Ascending aorta (tissue), 2 donors: ENCODE data around the gene PLCG2. TPM values are rescaled to one million over a fixed set of nuclear protein-coding genes. Genes with fewer than 3 reads are reported as not detected.

ENCODE experiments used
- DNase-seq, 2 donors: peaks; one replicate each; pipeline ENCODE4 v3.0.0-alpha.2; 2019; ENCODE audit warnings: low spot score in 2 of 2
- H3K27ac ChIP-seq, 2 donors: fragments of 200-600 bp; sonication (generic); one replicate each; pipeline ENCODE4 v1.5.1; 2016 to 2017; ENCODE audit warnings: mild to moderate bottlenecking in 1 of 2
- H3K27me3 ChIP-seq: fragments of 200-600 bp; sonication (generic); one replicate; pipeline ENCODE4 v1.5.1; 2017
- H3K36me3 ChIP-seq, 2 donors: fragments of 200-600 bp; sonication (generic); one replicate each; pipeline ENCODE4 v1.5.1; 2016
- H3K4me1 ChIP-seq, 2 donors: fragments of 200-600 bp; sonication (generic); one replicate each; pipeline ENCODE4 v1.5.1; 2016 to 2017; ENCODE audit warnings: mild to moderate bottlenecking in 1 of 2
- H3K4me3 ChIP-seq, 2 donors: fragments of 200-600 bp; sonication (generic); one replicate each; pipeline ENCODE4 v1.5.1; 2016 to 2017; ENCODE audit warnings: mild to moderate bottlenecking in 1 of 2
- H3K9me3 ChIP-seq, 2 donors: fragments of 200-600 bp; sonication (generic); one replicate each; pipeline ENCODE4 v1.5.1; 2016
- intact Hi-C: fragments of 100-400 bp; cut with DNase I; formaldehyde crosslinking; loops from one replicate; pipeline ENCODE4 v1.15.1; 2023
- total RNA-seq: library from RNA; depleted of rRNA; stranded (reverse); fragments of >200 nt; gene quantifications from one replicate; pipeline ENCODE4 v1.1.0, GENCODE V29; 2016
- TF ChIP-seq, protein P1 (sequence below), 3 experiments: fragments of 200-600 bp in 2 of 3; fragments of 450-650 bp in 1 of 3; sonication (generic) in 2 of 3; IDR thresholded peaks; one replicate each; pipeline ENCODE4 v1.5.1; 2016 to 2019; ENCODE audit warnings: antibody characterized with exemption in 3 of 3, mild to moderate bottlenecking in 1 of 3, moderate library complexity in 1 of 3

Gene PLCG2
- total RNA-seq, 1 donor from 2014 or later: 34.2 TPM

DNA sequence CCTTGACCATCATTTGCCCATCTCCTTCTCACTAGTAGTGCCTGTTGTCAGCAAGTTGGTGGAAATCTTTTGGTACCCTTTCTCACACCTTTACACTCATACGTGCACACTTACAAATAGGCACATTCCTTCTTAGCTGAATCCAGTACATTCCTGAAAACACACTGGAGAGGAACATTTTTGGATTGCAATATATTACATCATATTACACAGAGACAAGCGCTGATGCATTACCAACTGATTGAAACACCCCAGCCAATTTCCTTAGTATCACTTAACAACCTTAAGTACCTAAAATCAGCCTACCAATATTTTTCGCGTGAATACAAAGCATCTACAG lies 64.1 kb downstream of the PLCG2 start:
- intact Hi-C loops: no loop called here
- no peaks in the 10 kb centered on the region for H3K27me3 ChIP-seq
- H3K4me1 ChIP-seq: no peaks in the 10 kb centered on the region
- no peak overlapping the region for H3K27ac ChIP-seq
- TF ChIP-seq, protein P1, sequence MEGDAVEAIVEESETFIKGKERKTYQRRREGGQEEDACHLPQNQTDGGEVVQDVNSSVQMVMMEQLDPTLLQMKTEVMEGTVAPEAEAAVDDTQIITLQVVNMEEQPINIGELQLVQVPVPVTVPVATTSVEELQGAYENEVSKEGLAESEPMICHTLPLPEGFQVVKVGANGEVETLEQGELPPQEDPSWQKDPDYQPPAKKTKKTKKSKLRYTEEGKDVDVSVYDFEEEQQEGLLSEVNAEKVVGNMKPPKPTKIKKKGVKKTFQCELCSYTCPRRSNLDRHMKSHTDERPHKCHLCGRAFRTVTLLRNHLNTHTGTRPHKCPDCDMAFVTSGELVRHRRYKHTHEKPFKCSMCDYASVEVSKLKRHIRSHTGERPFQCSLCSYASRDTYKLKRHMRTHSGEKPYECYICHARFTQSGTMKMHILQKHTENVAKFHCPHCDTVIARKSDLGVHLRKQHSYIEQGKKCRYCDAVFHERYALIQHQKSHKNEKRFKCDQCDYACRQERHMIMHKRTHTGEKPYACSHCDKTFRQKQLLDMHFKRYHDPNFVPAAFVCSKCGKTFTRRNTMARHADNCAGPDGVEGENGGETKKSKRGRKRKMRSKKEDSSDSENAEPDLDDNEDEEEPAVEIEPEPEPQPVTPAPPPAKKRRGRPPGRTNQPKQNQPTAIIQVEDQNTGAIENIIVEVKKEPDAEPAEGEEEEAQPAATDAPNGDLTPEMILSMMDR (IDR thresholded peaks at IDR 0.05): no peak
- H3K9me3 ChIP-seq: no peaks in the 10 kb centered on the region
- no peaks in the 10 kb centered on the region for H3K36me3 ChIP-seq
- no peak overlapping the region for H3K4me3 ChIP-seq
- no peak for DNase-seq

DNA sequence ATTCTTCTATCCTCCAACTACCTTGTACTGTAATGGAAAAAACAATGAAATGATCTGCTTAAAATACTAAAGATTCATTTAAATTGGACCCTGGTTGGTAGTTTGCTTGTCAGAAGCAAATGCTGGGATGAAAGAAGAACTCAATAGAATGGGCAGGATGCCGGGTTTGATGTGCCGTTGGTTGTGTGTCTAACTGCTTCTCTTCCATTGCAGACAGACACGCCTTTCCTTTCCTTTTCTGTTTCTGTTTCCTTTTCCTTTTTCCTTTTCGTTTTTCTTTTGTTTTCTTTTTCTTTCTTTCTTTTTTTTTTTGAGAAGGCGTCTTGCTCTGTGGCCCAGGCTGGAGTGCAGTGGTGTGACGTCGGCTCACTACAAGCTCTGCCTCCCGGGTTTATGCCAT lies 64.6 kb downstream of the PLCG2 start:
- no peaks in the 10 kb centered on the region for H3K36me3 ChIP-seq
- intact Hi-C loops: no loop called here
- H3K9me3 ChIP-seq: no peaks in the 10 kb centered on the region
- no peak overlapping the region for H3K4me3 ChIP-seq
- TF ChIP-seq, protein P1 (IDR thresholded peaks at IDR 0.05): no peak
- DNase-seq: no peak
- no peaks in the 10 kb centered on the region for H3K4me1 ChIP-seq
- H3K27ac ChIP-seq: no peak overlapping the region
- no peaks in the 10 kb centered on the region for H3K27me3 ChIP-seq

DNA sequence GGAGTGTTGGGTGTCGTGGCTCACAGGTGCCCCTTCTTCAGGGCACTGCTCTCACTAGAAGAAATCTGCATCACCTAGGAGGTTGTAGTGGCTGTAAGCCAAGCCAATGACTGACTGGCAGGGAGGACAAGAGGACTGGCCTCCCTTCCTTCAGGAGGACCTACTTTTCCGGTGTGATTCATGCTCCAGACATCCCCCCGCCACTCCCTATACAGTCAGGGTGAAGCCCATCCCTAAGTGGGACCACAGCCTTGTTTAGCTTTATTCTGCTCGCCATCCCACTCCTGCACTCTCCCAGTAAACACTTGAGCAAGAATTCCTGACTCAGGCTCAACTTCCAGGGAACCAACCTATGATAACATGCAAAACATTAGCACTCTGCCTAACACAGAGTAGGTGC lies 67.0 kb downstream of the PLCG2 start:
- H3K27me3 ChIP-seq: no peaks in the 10 kb centered on the region
- no peak for DNase-seq
- no peak overlapping the region for H3K27ac ChIP-seq
- no peaks in the 10 kb centered on the region for H3K36me3 ChIP-seq
- TF ChIP-seq, protein P1 (IDR thresholded peaks at IDR 0.05): no peak
- no peaks in the 10 kb centered on the region for H3K4me1 ChIP-seq
- intact Hi-C loops: no loop called here
- no peaks in the 10 kb centered on the region for H3K9me3 ChIP-seq
- H3K4me3 ChIP-seq: no peak overlapping the region

DNA sequence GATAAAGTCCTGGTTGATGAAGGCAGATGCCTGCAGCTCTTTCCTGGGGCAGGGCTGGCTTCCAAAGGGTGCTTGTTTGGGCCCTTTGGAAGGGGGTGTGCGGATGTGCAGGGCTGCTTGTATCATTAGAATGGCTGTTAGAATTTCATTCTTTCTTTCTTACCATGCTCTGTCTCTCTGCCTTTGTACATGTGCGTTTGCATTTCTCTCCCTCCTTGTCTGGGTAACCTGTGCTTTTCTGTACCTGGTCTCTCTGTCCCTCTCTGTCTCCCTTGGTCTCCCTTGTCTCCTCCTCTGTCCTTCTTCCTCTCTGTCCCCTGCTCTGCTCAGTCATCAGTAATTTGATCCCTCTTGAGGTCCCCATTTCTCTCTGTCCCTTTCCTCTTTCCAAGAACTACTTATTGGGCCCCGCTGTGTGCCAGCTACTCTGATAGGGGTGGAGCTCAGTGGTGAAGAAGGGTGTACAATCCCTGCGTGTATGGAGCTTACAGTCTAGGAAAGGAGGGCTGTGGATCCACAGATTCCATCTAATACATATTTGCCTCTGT lies 69.3 kb downstream of the PLCG2 start:
- no peak overlapping the region for H3K4me3 ChIP-seq
- no peaks in the 10 kb centered on the region for H3K36me3 ChIP-seq
- H3K4me1 ChIP-seq: no peaks in the 10 kb centered on the region
- no peak for DNase-seq
- intact Hi-C loops: no loop called here
- no peaks in the 10 kb centered on the region for H3K9me3 ChIP-seq
- no peak overlapping the region for H3K27ac ChIP-seq
- H3K27me3 ChIP-seq: no peaks in the 10 kb centered on the region
- TF ChIP-seq, protein P1 (IDR thresholded peaks at IDR 0.05): no peak

DNA sequence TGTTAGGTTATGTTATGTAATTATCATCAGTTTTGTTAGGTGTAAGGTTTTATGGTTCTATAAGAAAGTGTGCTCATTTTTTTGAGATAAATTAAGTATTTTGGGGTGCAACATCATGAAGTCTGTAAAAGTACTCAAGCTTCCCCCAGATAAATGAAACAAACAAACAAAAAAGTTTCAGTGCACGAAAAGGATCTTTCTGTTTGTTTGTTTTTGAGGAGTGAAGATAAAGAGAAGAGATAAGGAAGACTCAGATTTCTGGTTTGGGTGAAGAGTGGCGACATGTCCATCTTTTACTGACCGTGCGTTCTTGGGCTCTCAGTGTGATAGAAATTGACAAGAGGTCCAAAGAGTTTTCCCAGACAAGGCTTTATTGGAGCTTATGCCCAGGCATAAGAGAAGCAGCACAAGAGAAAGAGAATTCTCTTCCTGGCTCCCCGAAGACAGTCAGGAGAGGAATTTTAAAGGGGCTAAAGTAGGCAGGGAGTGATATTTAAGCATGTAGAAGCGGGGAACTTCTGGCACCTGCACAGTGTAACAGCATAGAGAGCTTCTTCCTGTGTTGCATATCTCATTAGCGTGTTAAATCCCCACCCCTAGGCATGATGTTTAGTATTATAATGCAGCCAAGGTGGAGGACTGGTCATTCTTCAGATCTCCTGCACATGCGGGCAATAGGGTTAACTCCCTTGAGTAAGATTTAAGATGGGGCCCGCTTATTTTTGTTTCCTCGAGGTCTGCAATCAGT lies 71.3 kb downstream of the PLCG2 start:
- DNase-seq: no peak
- H3K4me3 ChIP-seq: no peak overlapping the region
- H3K27ac ChIP-seq: no peak overlapping the region
- H3K9me3 ChIP-seq: no peaks in the 10 kb centered on the region
- intact Hi-C loops: no loop called here
- TF ChIP-seq, protein P1 (IDR thresholded peaks at IDR 0.05): no peak
- no peaks in the 10 kb centered on the region for H3K4me1 ChIP-seq
- H3K27me3 ChIP-seq: no peaks in the 10 kb centered on the region
- H3K36me3 ChIP-seq: no peaks in the 10 kb centered on the region
